ENCODE results near the gene DHFR2.

The DHFR2 gene

GRCh38 chr3:94062513-94063404, at the start of gene DHFR2, which contains the start of gene NSUN3:
DHFR2 (minus strand) TSS chr3:94062916; CDS start chr3:94061511, 1,405 bp downstream.
NSUN3 (plus strand) TSS chr3:94063061; CDS start chr3:94063127, 66 bp downstream.
- no peak for TF ChIP-seq GATA2 (IDR thresholded peaks at IDR 0.05; ENCODE audit: low read depth, low read length)
- TF ChIP-seq GATA3 (IDR thresholded peaks at IDR 0.05; ENCODE audit: low read depth, low read length): no peak

GRCh38 chr3:94110854-94111253, 48.1 kb upstream of the DHFR2 start:
- TF ChIP-seq GATA2 (IDR thresholded peaks at IDR 0.05; ENCODE audit: low read depth, low read length) (no peak), GATA3 (IDR thresholded peaks at IDR 0.05; ENCODE audit: low read depth, low read length) (no peak)

GRCh38 chr3:94106268-94106667, 43.6 kb upstream of the DHFR2 start:
- TF ChIP-seq GATA2 (IDR thresholded peaks at IDR 0.05; ENCODE audit: low read depth, low read length) (no peak), GATA3 (IDR thresholded peaks at IDR 0.05; ENCODE audit: low read depth, low read length) (peak; percentile 64; the same call in 1 of the 2 replicates)

GRCh38 chr3:94101860-94102259, 39.1 kb upstream of the DHFR2 start:
- TF ChIP-seq GATA3 (IDR thresholded peaks at IDR 0.05; ENCODE audit: low read depth, low read length) (no peak; the same call in 1 of the 2 replicates), GATA2 (IDR thresholded peaks at IDR 0.05; ENCODE audit: low read depth, low read length) (no peak)

GRCh38 chr3:94099311-94099710, 36.6 kb upstream of the DHFR2 start:
- TF ChIP-seq GATA3 (IDR thresholded peaks at IDR 0.05; ENCODE audit: low read depth, low read length): no peak
- TF ChIP-seq GATA2 (IDR thresholded peaks at IDR 0.05; ENCODE audit: low read depth, low read length): no peak; the same call in 1 of the 2 replicates

- TF ChIP-seq GATA2 (IDR thresholded peaks at IDR 0.05; ENCODE audit: low read depth, low read length) (no peak), GATA3 (IDR thresholded peaks at IDR 0.05; ENCODE audit: low read depth, low read length) (no peak)
These were observed 35.7 kb upstream of the DHFR2 start for GRCh38 chr3:94098452-94098851.

- no peak for TF ChIP-seq GATA3 (IDR thresholded peaks at IDR 0.05; ENCODE audit: low read depth, low read length)
- TF ChIP-seq GATA2 (IDR thresholded peaks at IDR 0.05; ENCODE audit: low read depth, low read length): no peak
These were observed 32.4 kb upstream of the DHFR2 start for GRCh38 chr3:94095111-94095510.

GRCh38 chr3:94093151-94093550, 30.4 kb upstream of the DHFR2 start:
- TF ChIP-seq GATA2 (IDR thresholded peaks at IDR 0.05; ENCODE audit: low read depth, low read length) (no peak), GATA3 (IDR thresholded peaks at IDR 0.05; ENCODE audit: low read depth, low read length) (no peak)

GRCh38 chr3:94092086-94092485, 29.4 kb upstream of the DHFR2 start:
- TF ChIP-seq GATA3 (IDR thresholded peaks at IDR 0.05; ENCODE audit: low read depth, low read length) (no peak), GATA2 (IDR thresholded peaks at IDR 0.05; ENCODE audit: low read depth, low read length) (no peak)

GRCh38 chr3:94089126-94089525, 26.4 kb upstream of the DHFR2 start:
- TF ChIP-seq GATA3 (IDR thresholded peaks at IDR 0.05; ENCODE audit: low read depth, low read length) (no peak), GATA2 (IDR thresholded peaks at IDR 0.05; ENCODE audit: low read depth, low read length) (no peak)

- no peak for TF ChIP-seq GATA3 (IDR thresholded peaks at IDR 0.05; ENCODE audit: low read depth, low read length)
- TF ChIP-seq GATA2 (IDR thresholded peaks at IDR 0.05; ENCODE audit: low read depth, low read length): no peak
These were observed 20.5 kb upstream of the DHFR2 start for GRCh38 chr3:94083261-94083660.

GRCh38 chr3:94082391-94082937, 19.7 kb upstream of the DHFR2 start:
- TF ChIP-seq GATA3 (IDR thresholded peaks at IDR 0.05; ENCODE audit: low read depth, low read length) (no peak), GATA2 (IDR thresholded peaks at IDR 0.05; ENCODE audit: low read depth, low read length) (no peak)

GRCh38 chr3:94081884-94082283, 19.2 kb upstream of the DHFR2 start:
- TF ChIP-seq GATA3 (IDR thresholded peaks at IDR 0.05; ENCODE audit: low read depth, low read length): no peak
- TF ChIP-seq GATA2 (IDR thresholded peaks at IDR 0.05; ENCODE audit: low read depth, low read length): no peak

GRCh38 chr3:94076055-94076454, 13.3 kb upstream of the DHFR2 start:
- TF ChIP-seq GATA3 (IDR thresholded peaks at IDR 0.05; ENCODE audit: low read depth, low read length) (no peak), GATA2 (IDR thresholded peaks at IDR 0.05; ENCODE audit: low read depth, low read length) (no peak)

All from SH-SY5Y (cell line).